Suprapubic skin (tissue), 4 donors: ENCODE measurements around the gene JPH2. TPM values are rescaled to one million over a fixed set of nuclear protein-coding genes. Genes with fewer than 3 reads are reported as not detected.

Source experiments
- DNase-seq, 2 donors: peaks; one replicate each; pipeline ENCODE4 v3.0.0-alpha.2; 2019; ENCODE audit warnings: low spot score in 2 of 2
- H3K27ac ChIP-seq: fragments of 200-600 bp; sonication (generic); one replicate; pipeline ENCODE4 v1.5.1; 2019
- H3K27me3 ChIP-seq: fragments of 200-600 bp; sonication (generic); one replicate; pipeline ENCODE4 v1.5.1; 2019
- H3K36me3 ChIP-seq: fragments of 200-600 bp; sonication (generic); one replicate; pipeline ENCODE4 v1.5.1; 2019
- H3K4me1 ChIP-seq: fragments of 200-600 bp; sonication (generic); one replicate; pipeline ENCODE4 v1.5.1; 2019
- H3K4me3 ChIP-seq: fragments of 200-600 bp; sonication (generic); one replicate; pipeline ENCODE4 v1.5.1; 2019; ENCODE audit warnings: mild to moderate bottlenecking
- H3K9me3 ChIP-seq: fragments of 200-600 bp; sonication (generic); one replicate; pipeline ENCODE4 v1.5.1; 2019
- CTCF ChIP-seq, 2 donors: fragments of 200-600 bp in 1 of 2; fragments of 450-650 bp in 1 of 2; sonication (generic) in 1 of 2; IDR thresholded peaks; one replicate each; pipeline ENCODE4 v1.5.1; 2016 to 2019; ENCODE audit warnings: antibody characterized with exemption in 2 of 2, mild to moderate bottlenecking in 1 of 2, moderate library complexity in 1 of 2
- EP300 ChIP-seq: sonication (generic); formaldehyde crosslinking; IDR thresholded peaks from one replicate; pipeline ENCODE4 v1.6.1; 2017; ENCODE audit warnings: antibody characterized with exemption
- POLR2A ChIP-seq, 2 donors: fragments of 450-650 bp; IDR thresholded peaks; one replicate each; pipeline ENCODE4 v1.6.1; 2017; ENCODE audit warnings: antibody characterized with exemption in 2 of 2, mild to moderate bottlenecking in 2 of 2, moderate library complexity in 2 of 2
- POLR2AphosphoS5 ChIP-seq, 3 donors: sonication (generic); formaldehyde crosslinking; IDR thresholded peaks; one replicate each; pipeline ENCODE4 v1.6.1; 2017; ENCODE audit warnings: antibody characterized with exemption in 3 of 3
- WGBS: methylation state at CpG from one replicate; pipeline ENCODE4 v1.1.5; 2018; 5-methylcytosine and 5-hydroxymethylcytosine counted together
- total RNA-seq, 4 donors: library from RNA; depleted of rRNA; stranded (reverse); fragments of >200 nt; gene quantifications; one replicate each; pipeline ENCODE4 v1.1.0, GENCODE V29; 2016

The JPH2 gene
- total RNA-seq, 4 donors from 2014 or later: 3.8 to 5.0 (median 4.5) TPM

- TF ChIP-seq POLR2A (IDR thresholded peaks at IDR 0.05): no peak
- TF ChIP-seq EP300: no peak
- TF ChIP-seq CTCF (IDR thresholded peaks at IDR 0.05): no peak
- no peak for TF ChIP-seq POLR2AphosphoS5 (IDR thresholded peaks at IDR 0.05)
- no peak overlapping the region for H3K27ac ChIP-seq
- H3K36me3 ChIP-seq: no peaks in the 10 kb centered on the region
- 88% methylated on average over 7 of the region's 7 CpGs for WGBS
- no peak overlapping the region for H3K4me3 ChIP-seq
- no peaks in the 10 kb centered on the region for H3K9me3 ChIP-seq
- H3K4me1 ChIP-seq: peaks cover 5% of the 10 kb centered on the region
- DNase-seq: no peak
- H3K27me3 ChIP-seq: peaks cover 31% of the 10 kb centered on the region
Measured at GRCh38 chr20:44115181-44115580, 71.8 kb downstream of the JPH2 start.

GRCh38 chr20:44113618-44114376, 73.2 kb downstream of the JPH2 start:
- Histone ChIP-seq H3K4me1 (peaks cover 5% of the 10 kb centered on the region), H3K27ac (no peak overlapping the region), H3K36me3 (no peaks in the 10 kb centered on the region), H3K9me3 (no peaks in the 10 kb centered on the region), H3K4me3 (no peak overlapping the region), H3K27me3 (peaks cover 35% of the 10 kb centered on the region)
- 72% methylated on average over 8 of the region's 8 CpGs for WGBS
- DNase-seq: no peak
- TF ChIP-seq EP300: no peak
- no peak for TF ChIP-seq CTCF (IDR thresholded peaks at IDR 0.05)
- no peak for TF ChIP-seq POLR2AphosphoS5 (IDR thresholded peaks at IDR 0.05)
- TF ChIP-seq POLR2A (IDR thresholded peaks at IDR 0.05): no peak

- Histone ChIP-seq H3K27me3 (peaks cover 35% of the 10 kb centered on the region), H3K4me1 (peaks cover 5% of the 10 kb centered on the region), H3K9me3 (no peaks in the 10 kb centered on the region), H3K4me3 (no peak overlapping the region), H3K36me3 (no peaks in the 10 kb centered on the region), H3K27ac (no peak overlapping the region)
- no peak for DNase-seq
- no peak for TF ChIP-seq POLR2AphosphoS5 (IDR thresholded peaks at IDR 0.05)
- no peak for TF ChIP-seq POLR2A (IDR thresholded peaks at IDR 0.05)
- no peak for TF ChIP-seq CTCF (IDR thresholded peaks at IDR 0.05)
- TF ChIP-seq EP300: no peak
- WGBS: 83% methylated on average over 7 of the region's 7 CpGs
Measured at GRCh38 chr20:44112889-44113617, 73.9 kb downstream of the JPH2 start.

GRCh38 chr20:44112456-44112855, 74.5 kb downstream of the JPH2 start:
- H3K27me3 ChIP-seq: peaks cover 40% of the 10 kb centered on the region
- no peak overlapping the region for H3K27ac ChIP-seq
- WGBS: 89% methylated on average over 4 of the region's 6 CpGs
- H3K36me3 ChIP-seq: no peaks in the 10 kb centered on the region
- H3K4me1 ChIP-seq: peaks cover 5% of the 10 kb centered on the region
- no peaks in the 10 kb centered on the region for H3K9me3 ChIP-seq
- no peak for TF ChIP-seq POLR2AphosphoS5 (IDR thresholded peaks at IDR 0.05)
- TF ChIP-seq EP300: no peak
- no peak for TF ChIP-seq CTCF (IDR thresholded peaks at IDR 0.05)
- TF ChIP-seq POLR2A (IDR thresholded peaks at IDR 0.05): no peak
- no peak for DNase-seq
- H3K4me3 ChIP-seq: no peak overlapping the region

- TF ChIP-seq POLR2AphosphoS5 (IDR thresholded peaks at IDR 0.05) (no peak), EP300 (no peak), POLR2A (IDR thresholded peaks at IDR 0.05) (no peak), CTCF (IDR thresholded peaks at IDR 0.05) (no peak)
- peaks cover 44% of the 10 kb centered on the region for H3K27me3 ChIP-seq
- H3K4me1 ChIP-seq: peaks cover 5% of the 10 kb centered on the region
- H3K4me3 ChIP-seq: no peak overlapping the region
- DNase-seq: no peak
- H3K9me3 ChIP-seq: no peaks in the 10 kb centered on the region
- H3K27ac ChIP-seq: no peak overlapping the region
- H3K36me3 ChIP-seq: no peaks in the 10 kb centered on the region
- 20% methylated on average over 6 of the region's 6 CpGs for WGBS
Measured at GRCh38 chr20:44111712-44112335, 75.2 kb downstream of the JPH2 start.
